Measurements from ENCODE around the gene SGMS2.

Gene SGMS2

GRCh38 chr4:107837317-107837716 is 12.6 kb downstream of the SGMS2 start:
- no peak for TF ChIP-seq CTCF (conservative IDR thresholded peaks at IDR 0.05; ENCODE audit: low read depth, low read length)
- no peak for DNase-seq (ENCODE audit: low read depth)
- no peak overlapping the region for H3K4me3 ChIP-seq (ENCODE audit: low read length)

GRCh38 chr4:107837776-107838618 is 13.3 kb downstream of the SGMS2 start:
- DNase-seq (ENCODE audit: low read depth), result no peak
- TF ChIP-seq CTCF (conservative IDR thresholded peaks at IDR 0.05; ENCODE audit: low read depth, low read length), result no peak
- H3K4me3 ChIP-seq (ENCODE audit: low read length), result no peak overlapping the region

GRCh38 chr4:107838861-107839565 is 14.3 kb downstream of the SGMS2 start:
- DNase-seq (ENCODE audit: low read depth), result no peak
- no peak for TF ChIP-seq CTCF (conservative IDR thresholded peaks at IDR 0.05; ENCODE audit: low read depth, low read length)
- no peak overlapping the region for H3K4me3 ChIP-seq (ENCODE audit: low read length)

GRCh38 chr4:107843391-107843790 is 18.7 kb downstream of the SGMS2 start:
- H3K4me3 ChIP-seq (ENCODE audit: low read length), result no peak overlapping the region
- no peak for TF ChIP-seq CTCF (conservative IDR thresholded peaks at IDR 0.05; ENCODE audit: low read depth, low read length)
- no peak for DNase-seq (ENCODE audit: low read depth)

- TF ChIP-seq CTCF (conservative IDR thresholded peaks at IDR 0.05; ENCODE audit: low read depth, low read length), result no peak
- H3K4me3 ChIP-seq (ENCODE audit: low read length), result no peak overlapping the region
- DNase-seq (ENCODE audit: low read depth), result no peak
These were observed 20.9 kb downstream of the SGMS2 start for GRCh38 chr4:107845681-107846080.

GRCh38 chr4:107850438-107850837 is 25.7 kb downstream of the SGMS2 start:
- no peak for DNase-seq (ENCODE audit: low read depth)
- TF ChIP-seq CTCF (conservative IDR thresholded peaks at IDR 0.05; ENCODE audit: low read depth, low read length), result no peak
- H3K4me3 ChIP-seq (ENCODE audit: low read length), result no peak overlapping the region

Data from retinal pigment epithelial cell (primary cell).